IPS DF 4.7 (cell line): ENCODE results near the gene MIEF2.
"Not testable (repeated sequence)": the region's sequence is repeated elsewhere in the genome, so short reads cannot be mapped to it uniquely, and the experiment has no call there.

Experiments
- DNase-seq: peaks from one replicate; pipeline ENCODE4 v3.0.0-alpha.2; 2013; ENCODE audit warnings: low spot score; ENCODE audit errors: extremely low read depth

MIEF2 gene

GRCh38 chr17:18260332-18261145 is at the start of gene MIEF2:
TSS of gene MIEF2 (plus strand) at chr17:18260662. CDS start at chr17:18262721, 2,059 bp downstream.
- peak; percentile 83 for DNase-seq

- no peak for DNase-seq
Observed at GRCh38 chr17:18213666-18214270, 46.7 kb upstream of the MIEF2 start.

GRCh38 chr17:18216906-18217305 is 43.6 kb upstream of the MIEF2 start:
- DNase-seq, result not testable (repeated sequence)

GRCh38 chr17:18217412-18218015 is 42.9 kb upstream of the MIEF2 start:
- DNase-seq, result peak; percentile 49

GRCh38 chr17:18218756-18219415 is 41.6 kb upstream of the MIEF2 start:
- DNase-seq, result no peak

GRCh38 chr17:18224053-18224386 is 36.4 kb upstream of the MIEF2 start:
- no peak for DNase-seq

- DNase-seq, result no peak
Observed at GRCh38 chr17:18224387-18225120, 35.9 kb upstream of the MIEF2 start.

- no peak for DNase-seq
Observed at GRCh38 chr17:18225121-18225641, 35.3 kb upstream of the MIEF2 start, which contains the start of gene LLGL1. TSS of gene LLGL1 (plus strand) at chr17:18225635. CDS start at chr17:18225683, 48 bp downstream.

- no peak for DNase-seq
Observed at GRCh38 chr17:18225642-18226283, 34.7 kb upstream of the MIEF2 start.

GRCh38 chr17:18226284-18226945 is 34.0 kb upstream of the MIEF2 start:
- DNase-seq, result no peak

GRCh38 chr17:18227635-18228034 is 32.8 kb upstream of the MIEF2 start:
- no peak for DNase-seq

GRCh38 chr17:18228176-18228682 is 32.2 kb upstream of the MIEF2 start:
- no peak for DNase-seq

- no peak for DNase-seq
Observed at GRCh38 chr17:18229254-18229653, 31.2 kb upstream of the MIEF2 start.

GRCh38 chr17:18229771-18230170 is 30.7 kb upstream of the MIEF2 start:
- DNase-seq, result no peak

GRCh38 chr17:18230288-18231141 is 29.9 kb upstream of the MIEF2 start:
- DNase-seq, result no peak

GRCh38 chr17:18231164-18231563 is 29.3 kb upstream of the MIEF2 start:
- DNase-seq, result no peak

- DNase-seq, result no peak
Observed at GRCh38 chr17:18233803-18234518, 26.5 kb upstream of the MIEF2 start.

GRCh38 chr17:18234853-18235380 is 25.5 kb upstream of the MIEF2 start:
- no peak for DNase-seq
